ENCODE measurements around the gene SMIM35.

SMIM35 gene

GRCh38 chr11:118016104-118016503 is 70.7 kb downstream of the SMIM35 start:
- Histone ChIP-seq H3K4me2 (ENCODE audit: low read length) (no peak overlapping the region), H3K9me3 (ENCODE audit: control insufficient read depth, insufficient read depth, low read length) (peaks cover 16% of the 10 kb centered on the region; the same call in 1 of the 2 replicates), H3K79me2 (ENCODE audit: control insufficient read depth, low read length) (no peaks in the 10 kb centered on the region), H3K4me3 (ENCODE audit: low read length) (no peak overlapping the region), H3K27me3 (ENCODE audit: control insufficient read depth, low read length) (no peaks in the 10 kb centered on the region), H3F3A (ENCODE audit: control insufficient read depth, insufficient read depth) (peaks cover 8% of the 10 kb centered on the region), H4K20me1 (ENCODE audit: control insufficient read depth, insufficient read depth, low read depth, low read length) (no peaks in the 10 kb centered on the region), H3K4me1 (ENCODE audit: control insufficient read depth, low read length) (peaks cover 34% of the 10 kb centered on the region), H3K27ac (ENCODE audit: low read depth, low read length) (no peak overlapping the region), H3K9me2 (replicated peaks; ENCODE audit: control insufficient read depth, low read length) (no peaks in the 10 kb centered on the region), H3K36me3 (ENCODE audit: control insufficient read depth, low read length) (no peaks in the 10 kb centered on the region)
- TF ChIP-seq CTCF (IDR thresholded peaks at IDR 0.05; ENCODE audit: low read depth, low read length, poor library complexity, severe bottlenecking) (no peak), EZH2phosphoT487 (IDR thresholded peaks at IDR 0.05; ENCODE audit: borderline replicate concordance, low read length) (no peak)

- Histone ChIP-seq H3K79me2 (ENCODE audit: control insufficient read depth, low read length) (no peaks in the 10 kb centered on the region), H4K20me1 (ENCODE audit: control insufficient read depth, insufficient read depth, low read depth, low read length) (no peaks in the 10 kb centered on the region), H3K9me2 (replicated peaks; ENCODE audit: control insufficient read depth, low read length) (no peaks in the 10 kb centered on the region), H3K4me1 (ENCODE audit: control insufficient read depth, low read length) (peaks cover 40% of the 10 kb centered on the region), H3K9me3 (ENCODE audit: control insufficient read depth, insufficient read depth, low read length) (peaks cover 16% of the 10 kb centered on the region; the same call in 1 of the 2 replicates), H3K4me2 (ENCODE audit: low read length) (no peak overlapping the region), H3K36me3 (ENCODE audit: control insufficient read depth, low read length) (no peaks in the 10 kb centered on the region), H3K27ac (ENCODE audit: low read depth, low read length) (no peak overlapping the region), H3K4me3 (ENCODE audit: low read length) (no peak overlapping the region), H3K27me3 (ENCODE audit: control insufficient read depth, low read length) (no peaks in the 10 kb centered on the region), H3F3A (ENCODE audit: control insufficient read depth, insufficient read depth) (peaks cover 12% of the 10 kb centered on the region)
- no peak for TF ChIP-seq CTCF (IDR thresholded peaks at IDR 0.05; ENCODE audit: low read depth, low read length, poor library complexity, severe bottlenecking)
- no peak for TF ChIP-seq EZH2phosphoT487 (IDR thresholded peaks at IDR 0.05; ENCODE audit: borderline replicate concordance, low read length)
Observed at GRCh38 chr11:118015385-118015841, 71.3 kb downstream of the SMIM35 start.

- Histone ChIP-seq H3K27ac (ENCODE audit: low read depth, low read length) (no peak overlapping the region), H3K4me1 (ENCODE audit: control insufficient read depth, low read length) (peaks cover 54% of the 10 kb centered on the region)
- TF ChIP-seq EZH2phosphoT487 (IDR thresholded peaks at IDR 0.05; ENCODE audit: borderline replicate concordance, low read length): no peak
- TF ChIP-seq CTCF (IDR thresholded peaks at IDR 0.05; ENCODE audit: low read depth, low read length, poor library complexity, severe bottlenecking): no peak
Observed at GRCh38 chr11:118014022-118014421, 72.7 kb downstream of the SMIM35 start.

More at GRCh38 chr11:118014022-118014421, 72.7 kb downstream of the SMIM35 start:
- H3K27me3 ChIP-seq (ENCODE audit: control insufficient read depth, low read length): no peaks in the 10 kb centered on the region
- no peak overlapping the region for H3K4me3 ChIP-seq (ENCODE audit: low read length)
- no peaks in the 10 kb centered on the region for H3K36me3 ChIP-seq (ENCODE audit: control insufficient read depth, low read length)
- H3K9me2 ChIP-seq (replicated peaks; ENCODE audit: control insufficient read depth, low read length): no peaks in the 10 kb centered on the region
- H3F3A ChIP-seq (ENCODE audit: control insufficient read depth, insufficient read depth): peaks cover 26% of the 10 kb centered on the region
- no peaks in the 10 kb centered on the region for H3K79me2 ChIP-seq (ENCODE audit: control insufficient read depth, low read length)
- H3K4me2 ChIP-seq (ENCODE audit: low read length): no peak overlapping the region
- no peaks in the 10 kb centered on the region for H4K20me1 ChIP-seq (ENCODE audit: control insufficient read depth, insufficient read depth, low read depth, low read length)
- peaks cover 16% of the 10 kb centered on the region; the same call in 1 of the 2 replicates for H3K9me3 ChIP-seq (ENCODE audit: control insufficient read depth, insufficient read depth, low read length)

All from DOHH2 (cell line).